Measurements from ENCODE around the gene NTRK2.

Gene NTRK2

GRCh38 chr9:84742261-84742660 is 72.7 kb downstream of the NTRK2 start:
- no peak for DNase-seq

DNA sequence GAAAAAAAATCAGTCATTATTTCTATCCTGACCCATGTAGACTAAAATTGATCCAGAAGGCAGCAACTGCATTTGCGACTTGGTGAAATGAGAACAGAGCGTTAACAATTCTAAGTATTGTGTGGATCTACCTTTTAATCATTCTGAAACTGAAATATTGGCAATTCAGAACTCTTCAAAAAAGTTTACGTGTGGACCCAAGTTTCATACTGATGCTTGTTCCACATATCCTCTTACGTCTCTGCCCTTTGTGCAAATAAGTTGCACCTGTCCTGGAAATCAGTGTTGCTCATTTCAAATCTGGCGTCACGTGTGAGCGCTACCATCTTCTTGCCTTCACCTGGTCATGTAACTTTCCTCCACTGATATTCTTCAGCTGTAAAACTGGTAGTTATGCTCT is 74.7 kb downstream of the NTRK2 start:
- no peak for DNase-seq

- no peak for DNase-seq
These were observed 75.2 kb downstream of the NTRK2 start for GRCh38 chr9:84744726-84745125.

DNA sequence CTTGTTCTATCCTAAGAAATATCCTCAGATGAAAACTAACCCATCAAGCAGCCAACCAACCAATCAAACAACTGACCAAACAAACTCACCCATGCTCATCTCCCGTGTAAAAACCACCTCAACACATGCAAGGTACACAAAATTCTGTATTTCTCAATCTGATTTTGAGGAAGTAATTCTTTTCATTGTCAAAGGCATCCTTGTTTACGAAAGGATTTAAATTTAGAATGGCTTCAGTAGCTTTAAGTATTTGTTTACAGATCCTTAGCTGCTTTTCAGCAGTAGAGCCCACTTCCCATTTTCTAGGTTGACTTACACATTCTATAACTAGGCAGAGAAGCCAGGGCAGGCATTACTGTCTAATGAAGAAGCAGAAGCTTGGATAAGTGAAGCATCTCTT is 78.6 kb downstream of the NTRK2 start:
- DNase-seq = no peak

- no peak for DNase-seq
These were observed 80.8 kb downstream of the NTRK2 start for GRCh38 chr9:84750152-84750865.

DNA sequence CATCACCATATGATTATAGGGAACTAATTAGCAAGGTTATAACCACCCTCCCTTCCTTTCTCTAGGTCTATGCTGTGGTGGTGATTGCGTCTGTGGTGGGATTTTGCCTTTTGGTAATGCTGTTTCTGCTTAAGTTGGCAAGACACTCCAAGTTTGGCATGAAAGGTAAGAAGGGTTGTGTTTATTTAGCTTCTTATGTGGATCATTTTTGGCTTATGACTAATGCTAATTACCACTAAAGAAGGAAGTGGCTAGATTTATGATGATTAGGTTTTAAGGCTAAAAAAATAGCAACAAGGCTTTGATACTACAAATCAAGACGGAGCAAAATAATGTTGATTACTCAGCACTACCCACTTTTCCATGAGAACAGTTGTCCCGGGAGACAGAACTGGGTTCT is 82.4 kb downstream of the NTRK2 start:
- peak; percentile 25 for DNase-seq

- peak; percentile 96 for DNase-seq
These were observed 84.9 kb downstream of the NTRK2 start for GRCh38 chr9:84754461-84754860.

DNA sequence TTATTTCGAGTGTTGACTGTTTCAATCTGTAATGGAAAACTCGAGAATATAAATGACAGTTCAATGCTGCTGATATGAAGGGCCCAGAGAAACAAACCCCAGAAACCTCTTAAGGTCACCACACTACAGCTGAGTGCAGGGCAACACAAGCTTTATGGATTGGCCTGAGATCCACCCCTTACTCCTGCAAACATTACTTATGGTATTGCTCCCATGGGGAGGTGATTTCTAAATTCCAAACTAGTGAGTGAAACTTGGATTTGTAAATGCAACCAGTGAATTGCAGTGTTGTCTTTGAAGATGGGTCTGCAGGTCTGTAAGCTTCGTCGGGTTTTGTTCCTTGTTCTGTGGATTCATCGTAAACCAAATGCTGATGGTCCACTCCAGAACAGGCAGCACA is 85.4 kb downstream of the NTRK2 start:
- peak; percentile 92 for DNase-seq

GRCh38 chr9:84755380-84755779 is 85.9 kb downstream of the NTRK2 start:
- peak; percentile 28 for DNase-seq

DNA sequence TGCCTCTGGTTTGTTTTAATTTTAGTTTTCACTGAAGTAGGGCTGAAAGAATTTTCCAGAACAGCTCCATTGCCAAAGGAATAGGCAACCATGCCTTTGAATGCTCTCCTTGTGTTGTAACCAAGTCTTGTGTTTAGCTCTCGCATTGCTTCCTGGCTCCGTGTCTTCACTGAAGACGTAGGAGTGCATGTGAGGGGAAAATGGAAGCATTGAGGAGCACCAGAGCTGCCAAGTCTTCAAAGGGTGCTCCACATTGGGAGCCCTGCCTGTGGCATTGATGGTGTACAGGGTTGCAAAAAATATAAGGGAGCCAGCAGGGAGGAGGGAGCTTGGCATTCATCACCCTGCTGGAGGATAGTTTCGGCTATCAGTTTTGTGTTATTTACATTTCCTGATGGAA is 86.6 kb downstream of the NTRK2 start:
- no peak for DNase-seq

DNA sequence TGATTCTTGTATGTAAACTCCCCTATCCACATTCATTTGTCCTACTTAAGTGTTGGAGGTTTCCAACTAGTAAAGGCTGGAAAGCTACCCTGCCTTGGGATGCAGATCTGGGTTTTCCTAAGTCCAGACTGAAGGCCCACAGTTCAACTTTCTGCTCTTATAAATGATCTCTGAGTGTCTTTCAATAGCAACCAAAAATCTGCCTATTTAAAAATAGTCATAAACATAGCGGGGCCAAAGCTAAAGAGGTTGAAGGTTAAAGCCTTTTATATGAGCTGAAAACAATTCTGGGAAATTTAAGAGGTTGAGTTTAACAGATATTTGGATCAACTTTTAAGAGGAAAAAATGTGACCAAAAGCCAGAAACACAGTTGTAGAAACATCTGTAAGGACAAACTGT is 87.2 kb downstream of the NTRK2 start:
- no peak for DNase-seq

DNA sequence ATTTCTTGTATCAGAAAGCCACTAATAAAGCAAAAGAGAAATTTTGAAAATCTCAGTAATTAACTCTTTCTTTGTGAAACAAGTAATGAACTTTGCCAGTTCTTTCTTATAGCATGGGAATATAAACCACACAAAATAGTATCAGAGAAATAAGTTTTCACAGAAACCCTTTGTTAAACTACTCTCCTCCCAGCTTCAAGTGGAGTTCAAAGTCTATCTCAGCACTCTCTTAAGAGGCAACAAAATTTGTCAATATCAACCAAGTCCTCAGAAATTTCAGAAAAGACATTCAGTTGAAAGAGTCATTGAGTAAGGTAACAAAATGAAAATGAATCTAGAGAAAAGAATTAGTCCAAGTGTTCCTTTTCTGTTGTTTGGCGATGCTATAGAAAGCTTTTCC is 89.3 kb downstream of the NTRK2 start:
- no peak for DNase-seq

DNA sequence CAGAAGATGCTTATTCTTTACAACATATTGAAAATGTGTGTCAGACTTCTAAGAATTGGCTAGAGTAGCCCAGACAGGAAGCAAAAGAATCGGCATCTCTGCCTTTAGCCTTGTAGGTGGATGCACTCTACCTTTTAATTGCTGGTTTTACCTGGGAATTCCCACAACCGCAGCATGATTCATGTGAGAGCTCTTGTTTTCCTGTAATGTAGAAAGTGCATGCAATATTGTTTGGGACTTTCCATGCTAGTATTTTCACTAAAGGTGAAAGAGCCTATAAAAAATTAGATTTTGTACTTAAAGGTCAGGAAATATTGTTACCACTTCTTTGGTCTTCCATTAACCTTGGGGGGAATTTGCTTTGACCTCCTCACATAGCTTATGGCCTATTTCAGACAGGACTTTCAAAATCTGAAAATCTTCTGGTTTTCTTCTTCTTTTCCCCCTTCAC is 89.8 kb downstream of the NTRK2 start:
- DNase-seq = no peak

DNA sequence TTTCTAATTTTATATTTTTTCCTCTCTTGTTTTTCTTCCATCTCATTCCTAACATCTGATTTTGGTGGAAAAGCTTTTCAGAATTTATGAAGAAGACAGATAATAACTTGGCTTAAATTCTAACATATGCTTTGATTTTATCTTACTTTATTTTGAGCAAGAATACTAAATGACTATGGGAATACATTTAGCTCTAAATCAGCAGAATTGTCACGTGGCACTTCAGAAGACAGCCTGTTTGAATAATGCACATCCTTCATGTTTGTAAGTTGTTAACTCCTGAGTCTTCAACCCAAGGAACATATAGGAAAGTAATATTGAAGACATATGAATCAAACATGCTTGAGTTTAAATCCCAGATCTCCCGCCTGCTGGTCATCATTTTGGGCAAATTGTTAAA is 90.3 kb downstream of the NTRK2 start:
- no peak for DNase-seq

DNA sequence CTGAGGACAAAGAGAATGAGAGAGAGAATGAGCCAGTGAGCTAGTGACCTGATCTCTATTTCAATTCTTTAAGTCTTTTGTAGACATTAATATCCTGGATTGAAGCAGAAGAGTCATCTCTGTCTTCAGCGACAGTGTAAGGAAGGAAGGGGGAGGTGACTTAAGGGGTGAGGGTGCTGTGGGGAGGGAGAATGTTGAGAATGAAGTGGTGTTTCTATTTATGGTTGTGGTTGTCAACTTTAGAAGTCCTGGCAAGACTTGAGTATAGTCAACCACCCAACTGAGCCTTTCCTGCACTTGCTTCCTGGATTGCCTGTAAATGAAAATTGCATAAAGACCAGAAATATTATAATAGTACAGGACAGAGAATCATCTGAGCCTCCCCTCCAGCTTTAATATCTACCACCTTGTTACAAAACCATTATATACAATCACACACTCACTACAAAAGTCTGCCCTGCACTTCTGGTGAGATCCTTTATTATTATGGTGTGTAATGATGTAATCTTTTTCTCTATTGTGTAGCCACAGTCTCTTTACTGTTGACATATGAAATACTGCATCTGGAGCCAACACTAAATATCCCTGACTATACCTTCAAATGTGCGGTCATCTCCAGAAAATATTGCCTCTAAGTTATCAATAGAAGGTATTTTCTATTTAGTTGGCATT is 91.7 kb downstream of the NTRK2 start:
- peak; percentile 77 for DNase-seq

DNA sequence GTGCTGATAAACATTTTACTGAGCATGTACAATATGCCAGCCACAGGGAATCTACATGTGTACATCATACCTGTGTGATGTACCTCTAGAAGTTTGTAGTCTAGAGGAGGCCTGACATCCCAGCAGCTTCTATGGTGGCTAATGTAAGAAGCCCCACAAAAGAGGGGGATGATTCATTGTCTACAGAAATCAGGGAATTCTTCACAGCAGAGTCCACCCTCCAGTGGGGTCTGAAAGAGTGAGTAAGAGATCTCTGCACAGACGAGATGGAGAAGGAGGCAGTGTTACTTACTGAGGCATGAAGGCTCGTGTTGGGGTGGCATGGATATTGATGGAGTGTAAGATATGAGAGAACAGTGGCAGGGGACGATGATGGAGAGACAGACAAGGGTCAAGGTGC is 103.0 kb downstream of the NTRK2 start:
- peak; percentile 62 for DNase-seq

- DNase-seq = peak; percentile 86
These were observed 103.5 kb downstream of the NTRK2 start for GRCh38 chr9:84773022-84773421.

DNA sequence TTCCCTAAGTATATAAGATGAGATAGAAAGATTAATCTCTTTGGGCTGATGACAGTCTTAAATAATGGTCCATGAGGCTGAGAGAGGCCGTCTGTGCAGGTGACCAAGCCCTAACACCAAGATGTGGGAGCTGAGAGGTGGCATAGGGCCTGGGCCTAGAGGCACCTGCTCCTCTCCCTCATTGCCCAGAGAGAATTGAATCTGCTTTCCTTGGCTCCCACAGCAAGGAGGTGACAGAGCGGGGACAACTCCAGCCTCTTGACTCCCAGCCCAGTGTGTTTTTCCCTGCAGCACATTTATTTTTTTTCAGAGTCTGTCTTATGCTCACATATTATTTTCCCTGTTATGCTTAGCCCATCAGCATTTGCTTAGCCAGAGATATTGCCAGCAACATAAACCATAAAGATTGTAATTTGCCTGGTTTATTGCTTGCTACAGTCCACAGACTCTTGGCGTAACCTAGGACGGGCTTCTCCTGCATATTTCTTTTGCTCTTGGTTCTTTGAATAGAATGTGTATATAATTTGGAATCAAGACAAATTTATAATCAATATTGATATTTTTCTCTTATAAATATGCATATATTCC is 105.6 kb downstream of the NTRK2 start:
- DNase-seq = no peak

- no peak for DNase-seq
These were observed 109.0 kb downstream of the NTRK2 start for GRCh38 chr9:84778570-84778969.

DNA sequence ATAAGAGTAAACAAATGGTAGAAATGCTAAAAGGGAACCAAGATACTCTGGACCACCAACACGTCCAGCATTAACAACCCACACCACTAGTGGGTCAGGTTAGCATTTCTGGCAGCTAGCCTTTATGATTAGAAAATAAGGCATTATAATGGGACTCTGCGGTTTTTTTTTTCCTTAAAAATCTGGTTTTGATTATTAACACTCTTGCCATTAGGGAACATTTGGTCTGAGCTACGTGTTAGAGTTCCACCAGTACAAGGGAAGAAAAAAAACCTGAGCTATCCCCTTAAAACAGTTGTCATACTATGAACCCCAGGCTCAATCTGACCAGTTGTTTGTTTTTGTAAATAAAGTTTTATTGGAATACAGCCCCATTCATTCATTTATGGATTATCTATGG is 110.4 kb downstream of the NTRK2 start:
- DNase-seq = peak; percentile 78

- no peak for DNase-seq
These were observed 110.9 kb downstream of the NTRK2 start for GRCh38 chr9:84780385-84780784.

GRCh38 chr9:84781458-84781857 is 111.9 kb downstream of the NTRK2 start:
- peak; percentile 55 for DNase-seq

DNA sequence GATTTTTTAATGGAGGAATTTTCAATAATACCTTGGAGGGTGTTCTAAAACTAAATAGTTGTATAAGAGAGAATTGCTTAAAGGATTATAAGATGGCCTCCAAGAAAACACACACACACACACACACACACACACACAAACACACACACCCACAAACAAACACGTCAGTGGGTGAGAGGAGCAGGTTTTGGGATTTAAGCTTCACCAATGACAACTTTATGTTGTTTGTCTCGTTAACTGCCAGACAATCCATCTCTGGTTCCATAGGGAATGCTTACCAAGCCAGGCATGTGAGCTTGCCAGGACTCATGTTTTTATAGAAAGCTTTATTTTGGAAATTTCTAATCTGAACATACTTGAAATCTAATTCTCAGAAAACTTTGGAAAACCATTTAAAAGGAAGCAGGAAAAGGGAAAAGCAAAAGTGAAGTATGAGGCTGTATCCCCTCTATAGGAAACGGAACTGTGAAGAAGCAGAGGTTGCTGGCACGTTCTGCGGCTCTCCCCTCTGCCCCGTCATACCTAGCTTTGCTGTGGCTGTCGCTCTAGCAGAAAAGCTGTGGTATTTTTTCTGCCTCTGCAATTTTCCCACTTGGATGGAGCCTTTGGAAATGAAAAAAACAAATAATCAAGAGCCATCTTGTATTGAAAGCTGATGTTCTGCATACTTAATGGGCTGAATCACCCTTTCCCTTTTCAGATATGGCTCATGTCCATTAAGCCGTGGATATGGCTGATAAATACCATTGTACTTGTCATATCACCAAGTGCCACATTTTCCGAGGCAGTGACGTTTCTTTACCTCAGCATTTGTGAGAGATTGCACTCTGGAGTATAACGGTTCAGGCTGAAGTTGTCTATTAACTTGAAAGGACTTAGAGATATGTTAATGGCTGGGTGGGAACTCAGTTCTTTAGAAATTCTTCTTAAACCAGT is 112.7 kb downstream of the NTRK2 start:
- DNase-seq = peak; percentile 59

All from fibroblast of upper back skin (primary cell).